ENCODE results near the gene PLA2G1B. TPM values are rescaled to one million over a fixed set of nuclear protein-coding genes. Genes with fewer than 3 reads are reported as not detected.

The PLA2G1B gene
- total RNA-seq, 4 donors from 2014 or later = not detected

- WGBS, 2 donors = 91% methylated on average over 7 of the region's 7 CpGs
- no peak overlapping the region for H3K4me3 ChIP-seq (ENCODE audit: low read depth, poor library complexity, severe bottlenecking)
- TF ChIP-seq CTCF (IDR thresholded peaks at IDR 0.05) (no peak), POLR2A (IDR thresholded peaks at IDR 0.05) (no peak)
- DNase-seq (ENCODE audit: low spot score in 2 of 2) = no peak
- intact Hi-C loops (cut with DNase I; ENCODE audit: low total_unique reads) = no loop called here
Measured at GRCh38 chr12:120346681-120347080, 19.1 kb upstream of the PLA2G1B start.

GRCh38 chr12:120346031-120346430 is 18.5 kb upstream of the PLA2G1B start:
- WGBS, 2 donors = 90 to 93% methylated on average over 14 to 15 of the region's 15 CpGs
- no peak overlapping the region for H3K4me3 ChIP-seq (ENCODE audit: low read depth, poor library complexity, severe bottlenecking)
- intact Hi-C loops (cut with DNase I; ENCODE audit: low total_unique reads) = no loop called here
- DNase-seq (ENCODE audit: low spot score in 2 of 2) = no peak
- TF ChIP-seq CTCF (IDR thresholded peaks at IDR 0.05) = no peak
- no peak for TF ChIP-seq POLR2A (IDR thresholded peaks at IDR 0.05)

- H3K4me3 ChIP-seq (ENCODE audit: low read depth, poor library complexity, severe bottlenecking) = no peak overlapping the region
- TF ChIP-seq POLR2A (IDR thresholded peaks at IDR 0.05) (no peak), CTCF (IDR thresholded peaks at IDR 0.05) (no peak)
- no peak for DNase-seq (ENCODE audit: low spot score in 2 of 2)
- 88 to 92% methylated on average over 8 of the region's 8 CpGs for WGBS, 2 donors
- intact Hi-C loops (cut with DNase I; ENCODE audit: low total_unique reads) = no loop called here
Measured at GRCh38 chr12:120343692-120344091, 16.1 kb upstream of the PLA2G1B start.

- TF ChIP-seq POLR2A (IDR thresholded peaks at IDR 0.05) (no peak), CTCF (IDR thresholded peaks at IDR 0.05) (no peak)
Measured at GRCh38 chr12:120343039-120343537, 15.5 kb upstream of the PLA2G1B start.

GRCh38 chr12:120342175-120343038 is 14.8 kb upstream of the PLA2G1B start:
- 65 to 70% methylated on average over 26 to 30 of the region's 30 CpGs for WGBS, 2 donors
- no peak overlapping the region for H3K4me3 ChIP-seq (ENCODE audit: low read depth, poor library complexity, severe bottlenecking)
- TF ChIP-seq POLR2A (IDR thresholded peaks at IDR 0.05) = no peak
- TF ChIP-seq CTCF (IDR thresholded peaks at IDR 0.05) = no peak
- no peak for DNase-seq (ENCODE audit: low spot score in 2 of 2)
- intact Hi-C loops (cut with DNase I; ENCODE audit: low total_unique reads) = no loop called here

More at GRCh38 chr12:120343039-120343537, 15.5 kb upstream of the PLA2G1B start:
- 72 to 78% methylated on average over 10 of the region's 10 CpGs for WGBS, 2 donors
- DNase-seq (ENCODE audit: low spot score in 2 of 2) = no peak
- intact Hi-C loops (cut with DNase I; ENCODE audit: low total_unique reads) = no loop called here
- no peak overlapping the region for H3K4me3 ChIP-seq (ENCODE audit: low read depth, poor library complexity, severe bottlenecking)

Measured in lower leg skin (tissue), 4 donors.